DMS53 treated with DMSO at 0.1 percent for 48 hours (cell line): ENCODE data around the gene SLC25A48.
"Not testable (repeated sequence)": the region's sequence is repeated elsewhere in the genome, so short reads cannot be mapped to it uniquely, and the experiment has no call there.

Source experiments
- DNase-seq: peaks from one replicate; lab custom pipeline; 2025; ENCODE audit not compliant: unreplicated experiment; lab: John Stamatoyannopoulos, UW

SLC25A48 gene

GRCh38 chr5:135851915-135852845, 17.7 kb downstream of the SLC25A48 start:
- no peak for DNase-seq

GRCh38 chr5:135857630-135858311, 23.3 kb downstream of the SLC25A48 start:
- DNase-seq, result no peak

- not testable (repeated sequence) for DNase-seq
Observed at GRCh38 chr5:135859186-135859585, 24.7 kb downstream of the SLC25A48 start.

- DNase-seq, result no peak
Observed at GRCh38 chr5:135859641-135860040, 25.2 kb downstream of the SLC25A48 start.

DNA sequence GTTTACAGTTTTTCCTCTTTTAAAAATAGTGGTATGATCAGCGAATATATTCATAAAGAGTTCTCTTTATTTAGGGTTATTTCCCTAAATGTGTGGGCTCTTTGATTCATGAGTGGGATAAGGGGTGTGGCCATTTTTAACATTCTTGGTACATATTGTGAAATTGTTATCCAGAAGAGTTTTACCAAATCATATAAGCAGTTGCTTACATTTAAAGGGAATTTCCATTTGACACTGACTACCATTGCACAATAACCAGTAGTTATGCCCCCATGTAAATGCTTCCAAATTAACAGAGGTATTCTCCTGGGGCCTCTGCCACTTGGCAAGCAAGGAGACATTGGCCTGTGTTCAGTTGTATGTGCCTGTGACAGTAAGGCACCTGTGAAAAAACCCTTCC, 27.2 kb downstream of the SLC25A48 start:
- no peak for DNase-seq

DNA sequence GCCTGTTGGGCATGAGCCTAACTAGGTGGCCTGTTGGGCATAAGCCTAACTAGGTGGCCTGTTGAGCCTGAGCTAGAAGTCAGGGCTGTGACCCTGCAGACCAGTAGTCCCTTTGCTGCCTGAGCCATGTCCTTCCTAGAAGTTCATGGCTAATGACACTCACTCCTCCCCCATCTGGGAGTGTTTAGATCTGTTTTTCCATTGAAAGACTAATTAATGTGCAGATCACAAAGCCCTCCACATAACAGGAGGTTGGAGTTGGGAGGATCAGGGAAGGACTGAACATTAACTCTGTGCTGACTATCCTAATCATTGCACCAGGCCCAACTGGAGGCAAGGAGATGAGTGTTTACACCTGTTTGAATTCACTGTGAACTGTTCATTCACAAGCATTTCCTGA, 27.6 kb downstream of the SLC25A48 start:
- no peak for DNase-seq

GRCh38 chr5:135862744-135863143, 28.3 kb downstream of the SLC25A48 start:
- no peak for DNase-seq

- no peak for DNase-seq
Observed at GRCh38 chr5:135864503-135865435, 30.3 kb downstream of the SLC25A48 start.

GRCh38 chr5:135866016-135866415, 31.6 kb downstream of the SLC25A48 start:
- DNase-seq, result no peak

GRCh38 chr5:135867599-135867998, 33.1 kb downstream of the SLC25A48 start:
- DNase-seq, result no peak

GRCh38 chr5:135868681-135869080, 34.2 kb downstream of the SLC25A48 start:
- DNase-seq, result no peak

DNA sequence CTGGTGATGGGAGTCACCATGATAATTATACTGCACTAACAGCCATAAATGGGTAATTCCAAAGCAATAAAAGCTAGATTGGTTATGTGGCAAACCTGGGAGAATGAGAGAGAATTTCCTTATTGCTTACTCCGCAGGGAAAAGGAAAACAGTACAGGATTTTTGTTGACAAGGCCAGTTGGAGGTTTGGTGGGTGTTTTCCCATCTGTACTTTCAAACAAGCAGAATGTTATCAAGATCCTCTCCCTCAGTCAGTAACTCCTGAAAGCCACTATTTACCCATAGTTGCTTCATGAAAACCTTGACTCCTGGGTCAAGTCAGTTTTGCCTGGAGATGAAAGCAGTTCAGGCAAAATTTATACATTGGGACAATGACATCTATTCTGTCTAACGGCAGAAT, 34.8 kb downstream of the SLC25A48 start:
- no peak for DNase-seq

DNA sequence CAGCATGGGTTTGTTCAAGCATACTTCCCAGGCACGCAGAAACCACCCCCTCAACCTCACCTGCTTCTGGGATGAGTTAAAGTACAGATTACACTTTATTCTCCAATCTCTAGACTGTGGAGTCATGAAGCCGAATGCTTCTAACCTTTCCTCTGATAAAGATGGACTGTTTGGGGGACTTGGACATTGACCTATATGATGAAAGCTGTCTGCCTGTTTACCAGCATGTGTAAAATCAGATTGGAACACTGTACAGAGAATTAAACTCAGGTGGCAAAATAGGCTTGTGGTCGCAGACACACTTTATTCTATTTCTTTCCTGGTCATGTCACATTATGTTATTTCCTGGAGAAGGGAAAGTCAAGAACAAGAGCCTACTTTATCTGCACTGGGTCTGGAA, 35.5 kb downstream of the SLC25A48 start:
- DNase-seq, result no peak

- no peak for DNase-seq
Observed at GRCh38 chr5:135871268-135871915, 36.9 kb downstream of the SLC25A48 start.

DNA sequence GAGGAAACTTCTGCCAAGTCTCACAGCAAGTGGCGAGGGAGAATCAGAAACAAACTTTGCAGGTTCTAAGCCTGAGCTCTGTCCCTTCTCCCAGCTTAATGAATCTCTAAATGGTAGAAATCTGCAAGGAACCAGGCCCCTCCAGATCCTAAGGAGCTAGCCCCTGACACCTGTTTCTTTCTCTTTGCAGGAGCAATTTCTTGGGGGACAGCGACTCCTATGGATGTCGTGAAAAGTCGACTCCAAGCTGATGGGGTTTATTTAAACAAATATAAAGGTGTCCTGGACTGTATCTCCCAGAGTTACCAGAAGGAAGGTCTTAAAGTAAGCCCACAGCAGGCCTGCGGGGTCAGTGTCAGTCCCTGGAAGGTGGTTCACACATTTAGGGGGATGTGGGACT, 39.4 kb downstream of the SLC25A48 start:
- no peak for DNase-seq

GRCh38 chr5:135874461-135874860, 40.0 kb downstream of the SLC25A48 start:
- DNase-seq, result no peak

DNA sequence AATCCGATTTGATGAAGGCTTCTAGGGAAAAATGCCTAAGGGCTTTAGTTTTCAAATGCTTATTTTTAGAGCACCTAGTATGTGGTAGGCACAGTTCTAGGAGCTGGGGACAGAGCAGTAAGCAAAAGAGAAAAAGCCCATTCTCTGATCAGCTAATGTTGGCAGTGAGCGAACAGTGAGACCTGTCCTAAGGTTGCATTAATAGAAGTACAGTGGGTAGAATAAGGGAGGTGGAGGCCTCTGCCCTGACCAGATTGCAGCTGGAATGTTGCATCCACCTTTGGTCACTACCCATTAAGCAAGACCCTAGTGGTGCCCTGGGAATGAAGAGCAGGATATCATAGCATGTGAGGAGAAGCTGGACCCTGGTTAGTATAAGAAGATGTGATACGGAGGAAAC, 41.1 kb downstream of the SLC25A48 start:
- DNase-seq, result no peak

GRCh38 chr5:135876146-135876545, 41.7 kb downstream of the SLC25A48 start:
- DNase-seq, result no peak

GRCh38 chr5:135877570-135878155, 43.2 kb downstream of the SLC25A48 start:
- DNase-seq, result no peak

GRCh38 chr5:135878156-135878620, 43.7 kb downstream of the SLC25A48 start:
- no peak for DNase-seq
